Hematopoietic multipotent progenitor cell treated with erythropoietin and hydrocortisone succinate and interleukin-3 and kit ligand, for 6 days (in vitro differentiated cells): ENCODE results near the gene HECTD3.
"Not testable (repeated sequence)": the region's sequence is repeated elsewhere in the genome, so short reads cannot be mapped to it uniquely, and the experiment has no call there.

Experiments
- DNase-seq: peaks from one replicate; pipeline ENCODE4 v3.0.0-alpha.2; 2015

The HECTD3 gene

GRCh38 chr1:44985747-44986359, 25.3 kb downstream of the HECTD3 start:
- DNase-seq: peak; percentile 80

GRCh38 chr1:44977372-44977771, 33.8 kb downstream of the HECTD3 start:
- not testable (repeated sequence) for DNase-seq

GRCh38 chr1:44976252-44976651, 34.9 kb downstream of the HECTD3 start:
- DNase-seq: no peak

DNA sequence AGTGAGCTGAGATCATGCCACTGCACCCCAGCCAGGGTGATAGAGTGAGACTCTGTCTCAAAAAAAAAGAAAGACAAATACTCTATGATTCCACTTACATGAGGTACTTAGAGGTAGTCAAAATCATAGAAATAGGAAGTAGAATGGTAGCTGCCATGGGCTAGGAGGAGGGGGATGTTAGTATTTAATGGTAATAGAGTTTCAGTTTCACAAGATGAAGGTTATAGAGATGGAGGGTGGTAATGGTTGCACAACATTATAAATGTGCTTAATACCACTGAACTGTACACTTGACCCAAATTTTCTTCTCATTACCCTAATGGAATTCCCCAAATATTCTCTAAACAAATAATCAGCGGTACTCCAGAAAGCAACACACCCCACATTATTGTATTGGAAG, 37.5 kb downstream of the HECTD3 start:
- no peak for DNase-seq

DNA sequence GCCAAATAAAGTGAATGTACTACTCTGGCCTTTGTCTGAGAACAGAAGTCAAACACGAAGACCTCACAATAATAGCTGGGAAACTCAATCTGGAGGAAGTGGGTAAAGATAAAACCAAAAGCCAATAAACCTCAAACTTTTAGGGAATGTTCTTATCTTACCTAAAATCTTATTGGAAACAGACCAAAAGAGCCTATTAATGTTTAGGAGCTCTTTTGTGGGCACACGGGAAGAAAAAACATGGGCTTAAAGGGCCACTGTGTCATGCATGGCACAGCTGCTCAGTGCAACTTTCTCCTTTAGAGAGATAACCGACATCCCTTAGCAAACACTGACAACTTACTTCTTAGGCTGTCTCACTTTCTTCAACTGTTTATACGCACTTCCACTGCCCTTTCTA, 40.8 kb downstream of the HECTD3 start:
- peak; percentile 16 for DNase-seq

- DNase-seq: no peak
These were observed 46.7 kb downstream of the HECTD3 start for GRCh38 chr1:44964396-44964795.

GRCh38 chr1:44962729-44963128, 48.4 kb downstream of the HECTD3 start:
- no peak for DNase-seq

DNA sequence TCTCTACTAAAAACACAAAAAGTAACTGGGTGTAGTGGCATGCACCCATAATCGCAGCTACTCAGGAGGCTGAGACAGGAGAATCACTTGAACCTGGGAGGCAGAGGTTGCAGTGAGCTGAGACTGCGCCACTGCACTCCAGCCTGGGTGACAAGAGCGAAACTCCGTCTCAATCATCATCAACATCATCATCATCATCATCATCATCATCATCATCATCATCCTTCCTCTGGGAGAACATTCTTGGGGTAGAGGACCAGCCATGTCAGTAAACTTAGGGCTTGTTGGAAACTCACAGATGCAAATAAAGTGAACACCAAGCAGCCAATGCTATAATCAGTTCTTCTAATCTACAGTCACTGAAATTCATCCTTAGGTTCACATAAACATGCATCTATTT, 49.1 kb downstream of the HECTD3 start:
- not testable (repeated sequence) for DNase-seq

DNA sequence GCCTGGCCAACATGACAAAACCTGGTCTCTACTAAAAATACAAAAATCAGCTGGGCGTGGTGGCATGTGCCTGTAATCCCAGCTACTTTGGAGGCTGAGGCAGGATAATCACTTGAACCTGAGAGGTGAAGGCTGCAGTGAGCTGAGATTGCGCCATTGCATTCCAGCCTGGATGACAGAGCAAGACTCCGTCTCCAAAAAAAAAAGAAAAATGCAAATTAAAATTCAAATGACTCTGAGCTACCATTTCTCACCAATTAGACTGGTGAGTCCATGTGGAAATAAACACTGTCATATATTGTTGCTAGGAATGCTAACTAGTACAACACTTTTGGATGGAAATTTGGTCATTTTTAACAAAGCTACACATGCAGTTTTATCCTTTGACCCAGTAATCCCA, 53.6 kb downstream of the HECTD3 start:
- not testable (repeated sequence) for DNase-seq

DNA sequence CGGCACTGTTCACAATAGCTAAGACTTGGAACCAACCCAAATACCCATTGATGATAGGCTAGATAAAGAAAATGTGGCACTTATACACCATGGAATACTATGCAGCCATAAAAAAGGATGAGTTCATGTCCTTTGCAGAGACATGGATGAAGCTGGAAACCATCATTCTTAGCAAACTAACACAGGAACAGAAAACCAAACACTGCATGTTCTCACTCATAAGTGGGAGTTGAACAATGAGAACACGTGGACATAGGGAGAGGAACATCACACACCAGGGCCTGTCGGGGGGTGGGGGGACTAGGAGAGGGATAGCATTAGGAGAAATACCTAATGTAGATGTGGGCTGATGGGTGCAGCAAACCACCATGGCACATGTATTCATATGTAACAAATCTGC, 55.0 kb downstream of the HECTD3 start:
- not testable (repeated sequence) for DNase-seq
